ENCODE results near the gene ZNF236. TPM values are rescaled to one million over a fixed set of nuclear protein-coding genes. Genes with fewer than 3 reads are reported as not detected.
A peak's percentile ranks its signal among the peaks of the same experiment; 100 is the strongest.

ZNF236 gene
- total and polyA plus RNA-seq, 2 donors (not counting 1 experiment from before 2014, with no cell fraction given) = 8.9 to 39.5 TPM

DNA sequence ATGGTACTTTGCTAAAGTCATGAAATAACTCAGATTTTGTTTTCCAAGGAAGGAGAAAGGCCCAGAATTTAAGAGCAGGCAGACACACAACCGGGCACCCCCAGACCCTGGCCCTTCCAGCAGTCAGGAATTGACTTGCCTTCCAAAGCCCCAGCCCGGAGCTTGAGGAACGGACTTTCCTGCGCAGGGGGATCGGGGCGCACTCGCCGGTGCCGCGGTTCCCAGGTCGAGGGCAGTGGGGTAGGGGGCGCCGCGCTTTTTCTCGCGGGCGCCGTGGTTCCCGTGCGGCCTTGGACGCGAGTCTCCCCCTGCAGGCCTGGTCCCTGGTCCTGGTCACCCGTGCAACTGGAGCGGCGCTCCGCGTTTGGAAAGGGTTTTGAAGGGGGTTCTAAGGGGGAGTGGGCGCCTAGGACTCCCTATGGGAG is 1.2 kb downstream of the ZNF236 start:
- H3K4me3 ChIP-seq (ENCODE audit: control extremely low read depth in 1 of 5, extremely low read depth in 1 of 5, insufficient read depth in 1 of 5, low read depth in 2 of 5, low read length in 4 of 5) = peak overlapping the region; percentile 22 to 76 (median 65)
- peaks cover 19 to 46% of the 10 kb centered on the region in 2 donors for H3K4me1 ChIP-seq (ENCODE audit: control insufficient read depth in 2 of 2, insufficient read depth in 2 of 2, low read length in 2 of 2)
- 28% methylated on average over 28 of the region's 28 CpGs for WGBS (ENCODE audit: insufficient coverage)
- DNase-seq = no peak
- H3K4me2 ChIP-seq (replicated peaks; ENCODE audit: low read depth, low read length, poor library complexity, severe bottlenecking) = peak overlapping the region; percentile 88
- H2AFZ ChIP-seq (ENCODE audit: insufficient read depth, low read depth, low read length, poor library complexity, severe bottlenecking) = peak overlapping the region; percentile 73
- Mint-ChIP-seq H3K4me1 (peaks cover 58% of the 10 kb centered on the region), H3K27ac (peak overlapping the region; percentile 93), H3K27me3 (no peaks in the 10 kb centered on the region), H3K4me3 (peak overlapping the region; percentile 89), H3K9me3 (ENCODE audit: insufficient read depth) (no peaks in the 10 kb centered on the region)
- no peaks in the 10 kb centered on the region for H3K27me3 ChIP-seq (replicated peaks in 1 of 4; ENCODE audit: control extremely low read depth in 1 of 4, control insufficient read depth in 3 of 4, insufficient read depth in 4 of 4, low read length in 3 of 4)
- H4K20me1 ChIP-seq (ENCODE audit: control insufficient read depth, insufficient read depth, low read length, poor library complexity, severe bottlenecking) = peaks cover 13% of the 10 kb centered on the region
- peak overlapping the region; percentile 71 for H3K9ac ChIP-seq (ENCODE audit: low read length)
- peak overlapping the region in 1 of 2 donors; percentile 38 for H3K27ac ChIP-seq (ENCODE audit: low read length in 2 of 2)
- ChIA-PET CTCF (interaction anchor here (0.6 to 2.1 kb wide), 2 partner anchors 13 to 20 kb away, joined by 4 to 10 read pairs; no protein-coding TSS in a partner anchor), POLR2A (interaction anchor here (0.5 to 0.9 kb wide), 2 partner anchors 22 to 1613 kb away, joined by 3 to 6 read pairs; partner anchors contain the start of gene TSHZ1)
- ATAC-seq (ENCODE audit: low read depth) = no peak
- H3K9me3 ChIP-seq (ENCODE audit: control extremely low read depth in 1 of 3, control insufficient read depth in 2 of 3, insufficient read depth in 1 of 3, low read length in 2 of 3) = peaks cover 0 to 6% (median 0%) of the 10 kb centered on the region in 3 donors
- no peaks in the 10 kb centered on the region for H3K36me3 ChIP-seq (replicated peaks in 1 of 2; ENCODE audit: control extremely low read depth in 1 of 2, control insufficient read depth in 1 of 2, extremely low read depth in 1 of 2, insufficient read depth in 2 of 2, low read length in 1 of 2)
- intact Hi-C loops (cut with micrococcal nuclease) = loop anchor here (5.0 kb wide), 4 partner anchors 159 to 331 kb away; partner anchors contain the start of gene MBP
- TF ChIP-seq, protein P1, sequence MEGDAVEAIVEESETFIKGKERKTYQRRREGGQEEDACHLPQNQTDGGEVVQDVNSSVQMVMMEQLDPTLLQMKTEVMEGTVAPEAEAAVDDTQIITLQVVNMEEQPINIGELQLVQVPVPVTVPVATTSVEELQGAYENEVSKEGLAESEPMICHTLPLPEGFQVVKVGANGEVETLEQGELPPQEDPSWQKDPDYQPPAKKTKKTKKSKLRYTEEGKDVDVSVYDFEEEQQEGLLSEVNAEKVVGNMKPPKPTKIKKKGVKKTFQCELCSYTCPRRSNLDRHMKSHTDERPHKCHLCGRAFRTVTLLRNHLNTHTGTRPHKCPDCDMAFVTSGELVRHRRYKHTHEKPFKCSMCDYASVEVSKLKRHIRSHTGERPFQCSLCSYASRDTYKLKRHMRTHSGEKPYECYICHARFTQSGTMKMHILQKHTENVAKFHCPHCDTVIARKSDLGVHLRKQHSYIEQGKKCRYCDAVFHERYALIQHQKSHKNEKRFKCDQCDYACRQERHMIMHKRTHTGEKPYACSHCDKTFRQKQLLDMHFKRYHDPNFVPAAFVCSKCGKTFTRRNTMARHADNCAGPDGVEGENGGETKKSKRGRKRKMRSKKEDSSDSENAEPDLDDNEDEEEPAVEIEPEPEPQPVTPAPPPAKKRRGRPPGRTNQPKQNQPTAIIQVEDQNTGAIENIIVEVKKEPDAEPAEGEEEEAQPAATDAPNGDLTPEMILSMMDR (IDR thresholded peaks at IDR 0.05) = no peak
- no peak for TF ChIP-seq EZH2 (IDR thresholded peaks at IDR 0.05; ENCODE audit: borderline replicate concordance, insufficient read depth, low read depth, low read length, poor library complexity, severe bottlenecking)
- H3K79me2 ChIP-seq (ENCODE audit: control insufficient read depth, insufficient read depth, low read length) = peaks cover 71% of the 10 kb centered on the region

DNA sequence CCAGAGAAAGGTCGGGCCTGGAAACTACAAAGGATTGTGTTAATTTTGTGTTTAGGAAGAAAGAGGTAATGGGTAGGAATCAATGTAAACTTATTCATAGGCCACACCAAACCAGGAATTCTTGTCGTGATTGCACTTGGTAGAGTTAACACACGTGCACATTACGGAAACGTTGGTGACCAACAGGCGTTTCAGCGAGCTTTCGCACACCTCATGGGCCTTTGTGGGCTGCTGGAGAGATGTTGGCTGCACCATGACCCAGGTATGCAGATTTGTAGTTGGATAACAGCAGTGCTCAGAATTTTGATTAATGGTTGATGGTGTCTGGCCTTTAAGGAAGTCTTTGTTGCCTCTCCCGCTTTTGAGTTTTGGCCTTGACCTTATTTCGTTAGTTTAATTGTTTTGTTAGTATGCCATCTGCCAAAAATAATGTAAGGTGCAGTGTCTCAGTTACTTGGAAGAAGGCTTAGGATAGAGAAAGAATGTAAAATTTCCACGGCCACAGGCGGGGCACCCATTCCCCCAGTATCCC is 1.9 kb downstream of the ZNF236 start:
- Histone ChIP-seq H3K27me3 (replicated peaks in 1 of 4; ENCODE audit: control extremely low read depth in 1 of 4, control insufficient read depth in 3 of 4, insufficient read depth in 4 of 4, low read length in 3 of 4) (no peaks in the 10 kb centered on the region), H3K4me1 (ENCODE audit: control insufficient read depth in 2 of 2, insufficient read depth in 2 of 2, low read length in 2 of 2) (peaks cover 19 to 46% of the 10 kb centered on the region in 2 donors), H3K4me2 (replicated peaks; ENCODE audit: low read depth, low read length, poor library complexity, severe bottlenecking) (peak overlapping the region; percentile 88), H2AFZ (ENCODE audit: insufficient read depth, low read depth, low read length, poor library complexity, severe bottlenecking) (peak overlapping the region; percentile 73), H3K9me3 (ENCODE audit: control extremely low read depth in 1 of 3, control insufficient read depth in 2 of 3, insufficient read depth in 1 of 3, low read length in 2 of 3) (peaks cover 0 to 6% (median 0%) of the 10 kb centered on the region in 3 donors), H3K36me3 (replicated peaks in 1 of 2; ENCODE audit: control extremely low read depth in 1 of 2, control insufficient read depth in 1 of 2, extremely low read depth in 1 of 2, insufficient read depth in 2 of 2, low read length in 1 of 2) (no peaks in the 10 kb centered on the region), H3K27ac (ENCODE audit: low read length in 2 of 2) (peak overlapping the region in 1 of 2 donors; percentile 38), H4K20me1 (ENCODE audit: control insufficient read depth, insufficient read depth, low read length, poor library complexity, severe bottlenecking) (peaks cover 16% of the 10 kb centered on the region), H3K4me3 (ENCODE audit: control extremely low read depth in 1 of 5, extremely low read depth in 1 of 5, insufficient read depth in 1 of 5, low read depth in 2 of 5, low read length in 4 of 5) (no peak overlapping the region), H3K9ac (ENCODE audit: low read length) (no peak overlapping the region), H3K79me2 (ENCODE audit: control insufficient read depth, insufficient read depth, low read length) (peaks cover 73% of the 10 kb centered on the region)
- TF ChIP-seq, protein P1 (IDR thresholded peaks at IDR 0.05) = no peak
- TF ChIP-seq EZH2 (IDR thresholded peaks at IDR 0.05; ENCODE audit: borderline replicate concordance, insufficient read depth, low read depth, low read length, poor library complexity, severe bottlenecking) = no peak
- peak; percentile 28 for DNase-seq
- no peak for ATAC-seq (ENCODE audit: low read depth)
- no peaks in the 10 kb centered on the region for H3K27me3 Mint-ChIP-seq
- H3K4me3 Mint-ChIP-seq = peak overlapping the region; percentile 89
- ChIA-PET CTCF (interaction anchor here (0.6 to 2.1 kb wide), 2 partner anchors 13 to 21 kb away, joined by 4 to 10 read pairs; no protein-coding TSS in a partner anchor), POLR2A (interaction anchor here (0.9 kb wide), 1 partner anchor 22 kb away, joined by 3 read pairs; no protein-coding TSS in a partner anchor)
- H3K9me3 Mint-ChIP-seq (ENCODE audit: insufficient read depth) = no peaks in the 10 kb centered on the region
- H3K27ac Mint-ChIP-seq = peak overlapping the region; percentile 79
- WGBS (ENCODE audit: insufficient coverage) = 92% methylated on average over 11 of the region's 12 CpGs
- peaks cover 59% of the 10 kb centered on the region for H3K4me1 Mint-ChIP-seq
- intact Hi-C loops (cut with micrococcal nuclease) = loop anchor here (5.0 kb wide), 4 partner anchors 158 to 332 kb away; partner anchors contain the start of gene MBP
